Activated CD8-positive, alpha-beta memory T cell treated with anti-CD3 and anti-CD28 coated beads, Interleukin-2, amount 50 U/mL, for 1 hour (primary cell): ENCODE results near the gene RNF17.
A peak's percentile ranks its signal among the peaks of the same experiment; 100 is the strongest.
"Not testable (repeated sequence)": the region's sequence is repeated elsewhere in the genome, so short reads cannot be mapped to it uniquely, and the experiment has no call there.

ENCODE experiments used
- DNase-seq: peaks from one replicate; pipeline ENCODE4 v3.0.0-alpha.2; 2020; ENCODE audit errors: extremely low read depth

Gene RNF17

DNA sequence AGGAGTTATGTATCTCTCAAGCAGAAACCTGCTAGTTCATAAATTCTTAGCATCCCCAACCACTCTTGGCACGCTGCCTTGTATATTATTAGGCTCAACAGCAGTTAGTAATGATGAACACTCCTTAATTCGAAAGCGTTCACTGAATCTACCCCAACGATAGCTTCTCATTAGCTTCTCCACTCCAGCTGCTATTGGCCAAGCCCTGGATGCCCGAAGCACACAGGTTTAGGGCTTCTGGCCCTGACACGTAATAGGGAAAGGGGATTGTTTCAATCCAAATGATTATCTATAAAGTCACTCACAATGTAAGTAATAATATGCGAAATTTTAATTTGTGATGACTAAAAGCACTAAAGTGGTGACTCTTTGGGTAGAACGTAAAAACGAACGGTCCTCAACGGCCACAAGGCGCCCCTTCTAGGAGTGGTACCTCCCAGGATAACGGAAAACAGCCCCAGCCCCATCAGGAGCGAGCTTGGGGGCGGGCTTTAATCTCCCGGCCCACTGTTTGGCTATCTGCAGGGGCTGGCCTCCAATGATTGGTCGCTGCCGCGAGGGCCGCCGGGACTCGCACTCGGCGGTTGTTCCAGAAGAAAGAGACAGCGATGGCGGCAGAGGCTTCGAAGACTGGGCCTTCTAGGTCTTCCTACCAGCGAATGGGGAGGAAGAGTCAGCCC, at the start of gene RNF17:
RNF17 (plus strand) TSS at position 574 of the 680 bp plus-strand sequence; CDS start at position 609, 35 bp downstream.
- DNase-seq: no peak

- no peak for DNase-seq
These were observed 48.0 kb upstream of the RNF17 start for GRCh38 chr13:24716011-24716410.

- DNase-seq: no peak
These were observed 47.5 kb upstream of the RNF17 start for GRCh38 chr13:24716446-24716845.

GRCh38 chr13:24717217-24717616, 46.8 kb upstream of the RNF17 start:
- no peak for DNase-seq

DNA sequence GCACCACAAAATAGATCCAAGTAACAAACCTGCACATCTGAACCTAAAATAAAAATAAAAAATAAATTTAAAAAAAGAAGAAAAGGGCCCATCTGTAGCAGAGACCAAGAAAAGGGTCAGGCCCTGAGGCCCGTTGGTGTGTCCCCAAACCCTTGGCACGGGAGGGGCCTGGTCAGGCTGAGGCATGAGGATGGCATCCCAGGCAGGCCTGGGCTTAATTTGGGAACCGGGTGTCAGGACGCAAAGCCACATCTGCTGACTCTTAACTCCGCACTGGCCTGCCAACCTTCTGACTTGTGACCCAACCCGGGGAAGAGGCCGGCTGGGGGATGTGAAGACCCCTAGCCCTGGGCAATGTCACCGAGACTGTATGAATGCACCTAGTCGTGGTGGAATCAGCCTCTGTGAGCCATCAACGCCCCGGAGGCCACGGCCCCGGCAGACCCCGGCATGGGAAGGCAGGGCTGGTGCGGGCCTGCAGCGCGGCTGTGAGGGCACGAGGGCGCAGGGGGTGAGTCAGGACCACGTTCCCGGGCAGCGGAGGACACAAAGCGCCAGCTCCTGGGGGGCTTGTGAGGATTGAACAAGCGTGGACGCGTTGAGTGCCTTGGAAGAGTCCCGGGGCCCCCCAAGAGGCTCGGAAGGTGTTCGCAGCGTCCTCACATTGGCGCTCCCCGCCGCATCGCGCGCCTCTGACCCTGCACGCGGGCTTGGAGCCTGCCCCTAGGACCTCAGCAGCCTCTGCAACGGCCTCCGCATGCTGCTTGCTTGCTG, 45.6 kb upstream of the RNF17 start:
- DNase-seq: no peak

- no peak for DNase-seq
These were observed 44.8 kb upstream of the RNF17 start for GRCh38 chr13:24719139-24719538.

DNA sequence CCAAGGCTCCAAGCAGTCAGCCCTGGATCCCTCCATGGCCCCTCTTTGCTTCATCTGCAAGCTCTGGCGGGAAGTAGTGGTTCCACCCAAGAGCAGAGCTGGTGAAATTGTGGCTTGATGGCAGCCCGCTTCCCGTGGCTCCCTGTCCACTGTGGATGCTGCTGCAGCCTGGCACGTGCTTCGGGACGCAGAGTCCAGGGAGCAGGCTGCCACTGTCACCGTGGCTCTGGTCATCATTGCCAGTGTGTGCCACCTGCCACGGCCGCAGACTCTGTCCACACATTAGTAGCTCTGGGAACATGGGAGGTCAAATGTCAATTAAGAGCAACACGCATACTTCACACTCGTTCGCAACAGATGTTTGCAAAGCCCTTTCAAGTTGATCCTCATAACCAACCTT, 40.8 kb upstream of the RNF17 start:
- no peak for DNase-seq

GRCh38 chr13:24724714-24725113, 39.3 kb upstream of the RNF17 start:
- DNase-seq: no peak

GRCh38 chr13:24725379-24725778, 38.6 kb upstream of the RNF17 start:
- no peak for DNase-seq

DNA sequence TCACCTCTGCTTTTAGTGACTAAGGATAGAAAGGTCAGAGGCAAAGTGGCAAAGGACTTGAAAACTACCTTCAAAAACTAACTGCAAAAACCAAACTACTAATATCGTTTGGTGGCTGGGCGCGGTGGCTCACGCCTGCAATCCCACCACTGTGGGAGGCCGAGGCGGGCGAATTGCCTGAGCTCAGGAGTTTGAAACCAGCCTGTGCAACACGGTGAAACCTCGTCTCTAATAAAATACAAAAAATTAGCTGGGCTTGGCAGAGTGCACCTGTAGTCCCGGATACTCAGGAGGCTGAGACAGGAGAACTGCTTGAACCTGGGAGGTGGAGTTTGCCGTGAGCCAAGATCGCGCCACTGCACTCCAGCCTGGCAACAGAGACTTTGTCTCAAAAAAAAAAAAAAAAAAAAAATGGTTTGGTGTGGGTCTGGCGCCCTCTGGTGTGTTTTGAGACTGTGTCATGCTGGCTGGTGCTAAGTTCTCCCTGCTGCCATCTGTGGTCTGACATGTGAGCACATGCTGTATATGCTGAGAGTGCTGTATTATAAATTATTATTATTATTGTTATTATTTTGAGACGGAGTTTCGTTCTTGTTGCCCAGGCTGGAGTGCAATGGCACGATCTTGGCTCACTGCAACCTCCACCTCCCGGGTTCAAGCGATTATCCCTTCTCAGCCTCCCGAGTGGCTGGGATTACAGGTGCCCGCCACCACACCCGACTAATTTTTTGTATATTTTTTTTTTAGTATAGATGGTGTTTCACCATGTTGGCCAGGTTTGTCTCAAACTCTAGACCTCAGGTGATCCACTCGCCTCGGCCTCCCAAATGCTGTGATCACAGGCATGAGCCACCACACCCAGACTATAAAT, 36.0 kb upstream of the RNF17 start:
- DNase-seq: peak; percentile 48

- not testable (repeated sequence) for DNase-seq
These were observed 32.9 kb upstream of the RNF17 start for GRCh38 chr13:24730873-24731567.

DNA sequence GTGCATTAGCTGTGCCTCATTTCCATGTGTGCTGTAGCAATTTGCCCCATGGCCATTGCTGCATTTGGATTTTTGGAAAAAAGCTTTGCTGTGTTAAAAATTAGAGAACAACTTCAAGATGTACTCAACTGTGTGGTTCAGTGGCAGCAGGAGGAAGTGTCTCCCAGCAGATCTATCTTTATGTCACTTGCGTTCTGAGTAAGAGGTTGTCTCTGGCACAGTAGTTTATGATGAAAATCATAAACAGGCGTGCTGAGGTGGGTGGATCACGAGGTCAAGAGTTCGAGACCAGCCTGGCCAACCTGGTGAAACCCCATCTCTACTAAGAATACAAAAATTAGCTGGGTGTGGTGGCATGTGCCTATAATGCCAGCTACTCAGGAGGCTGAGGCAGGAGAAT, 29.0 kb upstream of the RNF17 start:
- DNase-seq: no peak

GRCh38 chr13:24737042-24737441, 26.9 kb upstream of the RNF17 start:
- DNase-seq: no peak

- DNase-seq: no peak
These were observed 25.6 kb upstream of the RNF17 start for GRCh38 chr13:24738366-24738847.

DNA sequence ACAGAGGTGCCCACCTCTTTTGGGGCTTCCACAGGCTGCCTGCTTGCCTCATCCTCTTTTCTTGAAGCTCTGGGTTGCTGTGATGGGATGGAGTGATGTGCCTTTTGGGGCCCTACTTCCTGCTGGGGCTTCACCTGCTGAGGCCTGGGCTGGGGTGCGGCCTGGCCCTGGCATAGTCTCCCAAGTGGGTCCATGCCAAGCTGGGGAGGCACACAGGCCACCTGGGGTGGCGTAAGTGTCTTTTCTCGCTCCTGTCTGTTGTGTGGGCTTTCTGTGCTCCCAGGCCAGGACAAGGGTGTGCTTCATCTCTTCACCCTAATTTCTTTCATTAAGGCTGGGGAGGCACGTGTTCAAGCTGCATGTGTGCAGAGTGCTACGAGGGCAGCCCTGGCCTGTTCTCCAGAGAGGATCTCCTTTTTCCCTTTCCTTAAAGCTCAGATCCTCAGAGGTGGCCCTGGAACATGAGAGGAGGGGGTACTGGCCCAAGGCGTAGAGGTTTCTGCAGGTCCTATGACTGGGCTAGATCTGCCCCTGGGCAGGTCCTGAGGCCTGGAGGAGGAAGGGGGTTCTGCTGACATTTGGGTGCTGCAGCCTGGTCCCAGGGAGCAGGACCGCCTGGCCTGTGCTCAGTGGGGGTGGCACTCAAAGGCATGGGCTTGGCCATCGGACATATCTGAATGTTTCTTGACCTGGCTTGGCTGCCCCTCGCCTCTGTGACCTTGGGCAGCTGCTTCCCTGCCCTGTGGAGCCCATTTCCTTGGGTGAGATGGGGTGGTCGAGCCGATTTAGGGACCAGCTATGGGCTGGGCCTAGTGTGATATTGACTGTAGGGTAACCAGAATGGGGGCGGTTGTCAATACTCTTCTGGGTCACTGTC, 23.7 kb upstream of the RNF17 start:
- DNase-seq: no peak

DNA sequence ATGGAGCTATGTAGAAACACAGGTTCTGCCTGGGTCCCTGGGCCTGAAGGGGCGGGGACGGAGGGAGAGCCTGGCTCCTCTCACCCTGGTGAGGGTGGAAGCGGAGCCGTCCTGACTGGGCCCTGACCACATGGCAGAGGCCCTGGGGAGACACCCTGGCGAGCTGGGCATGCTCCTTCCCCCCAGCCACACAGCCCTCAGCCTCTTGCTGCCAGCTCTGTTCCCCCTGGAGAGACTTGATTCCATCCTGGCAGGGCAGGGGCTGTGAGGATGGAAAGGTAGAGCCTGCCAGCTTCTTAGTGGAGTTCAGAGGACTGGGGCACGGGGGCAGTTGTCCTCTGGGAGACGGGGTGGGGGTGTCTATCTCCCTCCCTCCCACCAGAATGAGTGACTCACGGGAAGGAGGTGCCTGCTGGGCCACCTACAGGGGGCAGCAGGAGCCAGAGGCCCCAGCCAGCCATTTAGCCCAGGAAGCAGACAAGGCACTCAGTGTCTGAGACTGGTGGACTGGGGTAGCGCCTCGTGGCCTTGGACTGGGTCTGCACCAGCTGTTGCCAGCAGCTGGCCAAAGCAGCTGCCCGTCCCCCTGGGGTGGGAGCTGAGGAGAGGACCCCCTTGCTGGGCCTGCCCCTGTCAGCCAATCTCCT, 22.8 kb upstream of the RNF17 start:
- no peak for DNase-seq

- no peak for DNase-seq
These were observed 22.2 kb upstream of the RNF17 start for GRCh38 chr13:24741791-24742190.

DNA sequence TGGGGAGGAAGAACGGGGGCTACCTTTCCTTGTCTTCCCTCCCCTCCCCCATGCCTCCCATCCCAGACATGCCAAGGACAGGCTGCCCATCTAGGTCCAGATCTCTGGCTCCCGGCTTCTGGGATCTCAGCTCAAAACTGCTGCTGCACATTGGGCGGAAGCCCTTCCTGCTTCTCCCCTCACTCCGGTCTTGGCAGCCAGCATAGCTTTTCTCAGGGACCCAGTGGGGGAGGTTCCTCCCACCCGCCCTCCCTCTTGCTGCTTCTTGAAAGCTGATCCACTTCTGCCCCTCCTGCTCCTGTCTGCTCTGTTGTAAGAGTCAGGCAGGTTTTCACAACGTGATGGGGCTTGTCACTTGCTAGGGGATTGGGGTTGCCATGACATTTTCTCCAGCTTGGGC, 21.7 kb upstream of the RNF17 start:
- DNase-seq: no peak

GRCh38 chr13:24742977-24743376, 21.0 kb upstream of the RNF17 start:
- no peak for DNase-seq

- no peak for DNase-seq
These were observed 19.7 kb upstream of the RNF17 start for GRCh38 chr13:24744247-24744646.
